Prostate gland (tissue), 2 donors: ENCODE measurements around the gene EOGT.

Experiments
- CTCF ChIP-seq, 4 experiments: fragments of 200-600 bp in 2 of 4; fragments of 450-650 bp in 2 of 4; sonication (generic) in 2 of 4; IDR thresholded peaks; 1 replicate in 3 of 4; 2 replicates in 1 of 4; pipeline ENCODE4 v1.5.1; 2016 to 2019; ENCODE audit warnings: antibody characterized with exemption in 4 of 4, mild to moderate bottlenecking in 2 of 4, moderate library complexity in 2 of 4
- POLR2A ChIP-seq: fragments of 450-650 bp; IDR thresholded peaks from one replicate; pipeline ENCODE4 v1.6.1; 2016; ENCODE audit warnings: antibody characterized with exemption, mild to moderate bottlenecking

- TF ChIP-seq POLR2A: no peak
- TF ChIP-seq CTCF (IDR thresholded peaks at IDR 0.05): no peak
Measured at GRCh38 chr3:68945225-68945624, 68.3 kb downstream of the EOGT start.
